GM12801 (cell line): ENCODE data around the gene UBE2G1.

Experiments
- CTCF ChIP-seq: IDR thresholded peaks from one replicate; pipeline ENCODE4 v1.5.1; 2011; ENCODE audit warnings: control low read depth; ENCODE audit not compliant: insufficient read length; ENCODE audit errors: extremely low read depth

UBE2G1 gene

GRCh38 chr17:4365628-4366326 is 698 bp downstream of the UBE2G1 start:
- TF ChIP-seq CTCF = no peak

GRCh38 chr17:4365103-4365627 is 1.3 kb downstream of the UBE2G1 start:
- no peak for TF ChIP-seq CTCF

GRCh38 chr17:4364622-4365041 is 1.8 kb downstream of the UBE2G1 start:
- TF ChIP-seq CTCF = no peak

GRCh38 chr17:4362141-4362540 is 4.3 kb downstream of the UBE2G1 start:
- TF ChIP-seq CTCF = no peak

- TF ChIP-seq CTCF = no peak
These were observed 8.3 kb downstream of the UBE2G1 start for GRCh38 chr17:4358154-4358553.

- TF ChIP-seq CTCF = no peak
These were observed 8.8 kb downstream of the UBE2G1 start for GRCh38 chr17:4357671-4358070.

- TF ChIP-seq CTCF = no peak
These were observed 9.3 kb downstream of the UBE2G1 start for GRCh38 chr17:4357030-4357628.
